ENCODE data around the gene FER1L5. TPM values are rescaled to one million over a fixed set of nuclear protein-coding genes. Genes with fewer than 3 reads are reported as not detected.
A peak's percentile ranks its signal among the peaks of the same experiment; 100 is the strongest.

FER1L5 gene
- total RNA-seq, 3 donors from 2014 or later = 0.73 to 0.98 TPM; not detected in 1

- no peak for TF ChIP-seq POLR2AphosphoS5 (IDR thresholded peaks at IDR 0.05)
- no peak for TF ChIP-seq POLR2A (IDR thresholded peaks at IDR 0.05)
- TF ChIP-seq CTCF (IDR thresholded peaks at IDR 0.05) = no peak
- Histone ChIP-seq H3K9me3 (no peaks in the 10 kb centered on the region), H3K4me1 (no peaks in the 10 kb centered on the region), H3K4me3 (no peak overlapping the region), H3K27ac (no peak overlapping the region), H3K36me3 (no peaks in the 10 kb centered on the region), H3K27me3 (no peaks in the 10 kb centered on the region)
- intact Hi-C loops (cut with DNase I; ENCODE audit: low total_unique reads) = no loop called here
- no peak for DNase-seq (ENCODE audit: low spot score in 2 of 2)
Measured at GRCh38 chr2:96623116-96623515, 19.4 kb upstream of the FER1L5 start.

DNA sequence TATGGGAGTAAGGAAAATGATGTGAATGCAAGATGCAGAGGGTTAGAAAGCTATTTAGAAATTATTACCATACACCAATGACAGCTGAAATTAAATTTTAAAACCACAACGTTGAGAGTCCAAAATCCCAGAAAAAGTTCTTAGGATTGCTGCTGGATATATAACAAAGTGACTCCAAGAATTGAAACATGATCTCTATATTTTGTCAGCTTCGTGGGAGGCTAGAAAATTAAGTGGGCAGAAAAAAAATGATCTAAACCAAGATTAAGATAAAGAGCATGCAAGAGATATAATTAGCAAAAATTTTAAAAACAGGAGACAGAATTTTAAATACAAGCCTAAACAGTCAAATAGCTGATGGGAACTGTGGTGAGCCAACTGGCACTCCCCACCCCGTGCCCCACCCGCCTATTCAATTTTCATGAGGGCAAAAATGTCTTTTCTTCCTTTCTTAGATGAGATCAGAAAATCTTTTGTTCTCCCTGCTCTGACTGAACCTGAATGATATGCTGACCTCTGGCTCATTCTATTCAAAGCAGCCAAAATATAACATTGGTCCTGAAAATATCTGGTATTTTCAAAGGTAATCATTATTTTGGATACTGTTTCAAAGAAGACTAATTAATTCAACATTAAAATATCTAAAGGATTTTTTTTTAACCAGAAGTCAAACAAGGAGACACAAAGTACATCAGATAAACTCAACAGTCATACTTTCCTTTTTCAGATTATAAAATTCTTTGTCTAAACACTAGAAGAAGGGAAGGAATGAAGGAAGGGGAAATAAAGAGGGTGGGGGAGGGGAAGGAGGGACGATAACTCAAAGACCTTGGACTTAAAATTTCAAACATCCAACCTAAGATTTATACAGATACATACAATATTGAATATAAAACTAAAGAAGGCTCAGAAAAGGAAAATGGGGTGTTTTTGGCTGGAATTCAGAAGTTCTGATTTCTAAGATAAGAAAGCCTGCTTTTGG lies 16.7 kb upstream of the FER1L5 start:
- no peak for TF ChIP-seq POLR2AphosphoS5 (IDR thresholded peaks at IDR 0.05)
- TF ChIP-seq POLR2A (IDR thresholded peaks at IDR 0.05) = no peak
- TF ChIP-seq CTCF (IDR thresholded peaks at IDR 0.05) = no peak
- peak overlapping the region; percentile 35 to 56 for H3K27ac ChIP-seq
- no peaks in the 10 kb centered on the region for H3K9me3 ChIP-seq
- DNase-seq (ENCODE audit: low spot score in 2 of 2) = no peak
- H3K4me1 ChIP-seq = no peaks in the 10 kb centered on the region
- H3K4me3 ChIP-seq = no peak overlapping the region
- intact Hi-C loops (cut with DNase I; ENCODE audit: low total_unique reads) = no loop called here
- no peaks in the 10 kb centered on the region for H3K36me3 ChIP-seq
- H3K27me3 ChIP-seq = no peaks in the 10 kb centered on the region

DNA sequence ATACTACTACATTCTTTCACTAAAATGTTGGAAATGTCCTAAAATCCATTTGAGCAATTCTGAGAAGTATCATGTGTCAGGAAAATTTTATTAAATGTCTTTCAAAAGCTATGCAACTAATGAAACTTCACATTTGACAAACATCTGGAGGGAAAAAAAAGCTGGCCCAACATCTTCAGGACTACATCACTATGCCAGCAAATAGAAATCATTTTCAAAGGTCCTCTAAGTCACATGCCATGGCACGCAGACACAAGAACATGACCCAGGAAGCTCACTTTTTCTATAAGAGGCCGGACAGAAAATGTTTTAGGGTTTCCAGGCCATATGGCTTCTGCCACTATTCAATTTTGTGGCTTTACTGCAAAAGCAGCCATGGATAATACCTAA lies 16.0 kb upstream of the FER1L5 start:
- Histone ChIP-seq H3K9me3 (no peaks in the 10 kb centered on the region), H3K4me1 (no peaks in the 10 kb centered on the region), H3K36me3 (no peaks in the 10 kb centered on the region), H3K27me3 (no peaks in the 10 kb centered on the region), H3K27ac (peak overlapping the region in 1 of 2 donors; percentile 35), H3K4me3 (no peak overlapping the region)
- intact Hi-C loops (cut with DNase I; ENCODE audit: low total_unique reads) = no loop called here
- DNase-seq (ENCODE audit: low spot score in 2 of 2) = no peak
- TF ChIP-seq POLR2AphosphoS5 (IDR thresholded peaks at IDR 0.05) = no peak
- no peak for TF ChIP-seq POLR2A (IDR thresholded peaks at IDR 0.05)
- TF ChIP-seq CTCF (IDR thresholded peaks at IDR 0.05) = no peak

DNA sequence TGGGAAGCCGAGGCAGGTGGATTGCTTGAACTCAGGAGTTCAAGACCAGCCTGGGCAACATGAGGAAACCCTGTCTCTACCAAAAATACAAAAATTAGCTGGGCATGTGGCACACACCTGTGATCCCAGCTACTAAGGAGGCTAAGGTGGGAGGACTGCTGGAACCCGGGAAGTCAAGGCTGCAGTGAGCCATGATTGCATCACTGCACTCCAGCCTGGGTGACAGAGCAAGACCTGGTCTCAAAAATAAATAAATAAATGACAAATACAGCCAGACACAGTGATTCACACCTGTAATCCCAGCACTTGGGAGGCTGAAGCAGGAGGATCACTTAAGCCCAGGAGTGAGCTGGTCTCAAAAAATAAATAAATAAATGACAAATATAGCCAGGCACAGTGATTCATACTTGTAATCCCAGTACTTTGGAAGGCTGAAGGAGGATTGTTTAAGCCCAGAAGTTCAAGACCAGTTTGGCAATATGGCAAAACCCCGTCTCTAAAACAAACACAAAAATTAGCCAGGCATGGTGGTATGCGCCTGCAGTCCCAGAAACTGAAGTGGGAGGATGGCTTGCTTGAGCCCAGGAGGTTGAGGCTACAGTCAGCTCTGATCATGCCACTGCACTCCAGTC lies 10.6 kb upstream of the FER1L5 start:
- Histone ChIP-seq H3K27me3 (no peaks in the 10 kb centered on the region), H3K9me3 (no peaks in the 10 kb centered on the region), H3K4me3 (no peak overlapping the region), H3K4me1 (peaks cover 0 to 18% of the 10 kb centered on the region in 2 donors), H3K27ac (no peak overlapping the region), H3K36me3 (no peaks in the 10 kb centered on the region)
- TF ChIP-seq POLR2AphosphoS5 (IDR thresholded peaks at IDR 0.05) (no peak), CTCF (IDR thresholded peaks at IDR 0.05) (no peak), POLR2A (IDR thresholded peaks at IDR 0.05) (no peak)
- intact Hi-C loops (cut with DNase I; ENCODE audit: low total_unique reads) = no loop called here
- no peak for DNase-seq (ENCODE audit: low spot score in 2 of 2)

GRCh38 chr2:96633641-96634040 lies 8.9 kb upstream of the FER1L5 start:
- Histone ChIP-seq H3K27ac (no peak overlapping the region), H3K4me1 (peaks cover 0 to 20% of the 10 kb centered on the region in 2 donors), H3K27me3 (no peaks in the 10 kb centered on the region), H3K9me3 (no peaks in the 10 kb centered on the region), H3K4me3 (no peak overlapping the region), H3K36me3 (no peaks in the 10 kb centered on the region)
- TF ChIP-seq POLR2A (IDR thresholded peaks at IDR 0.05) = no peak
- no peak for TF ChIP-seq CTCF (IDR thresholded peaks at IDR 0.05)
- no peak for TF ChIP-seq POLR2AphosphoS5 (IDR thresholded peaks at IDR 0.05)
- intact Hi-C loops (cut with DNase I; ENCODE audit: low total_unique reads) = no loop called here
- DNase-seq (ENCODE audit: low spot score in 2 of 2) = no peak
